ENCODE results near the gene PRDX5.
A peak's percentile ranks its signal among the peaks of the same experiment; 100 is the strongest.

The PRDX5 gene

DNA sequence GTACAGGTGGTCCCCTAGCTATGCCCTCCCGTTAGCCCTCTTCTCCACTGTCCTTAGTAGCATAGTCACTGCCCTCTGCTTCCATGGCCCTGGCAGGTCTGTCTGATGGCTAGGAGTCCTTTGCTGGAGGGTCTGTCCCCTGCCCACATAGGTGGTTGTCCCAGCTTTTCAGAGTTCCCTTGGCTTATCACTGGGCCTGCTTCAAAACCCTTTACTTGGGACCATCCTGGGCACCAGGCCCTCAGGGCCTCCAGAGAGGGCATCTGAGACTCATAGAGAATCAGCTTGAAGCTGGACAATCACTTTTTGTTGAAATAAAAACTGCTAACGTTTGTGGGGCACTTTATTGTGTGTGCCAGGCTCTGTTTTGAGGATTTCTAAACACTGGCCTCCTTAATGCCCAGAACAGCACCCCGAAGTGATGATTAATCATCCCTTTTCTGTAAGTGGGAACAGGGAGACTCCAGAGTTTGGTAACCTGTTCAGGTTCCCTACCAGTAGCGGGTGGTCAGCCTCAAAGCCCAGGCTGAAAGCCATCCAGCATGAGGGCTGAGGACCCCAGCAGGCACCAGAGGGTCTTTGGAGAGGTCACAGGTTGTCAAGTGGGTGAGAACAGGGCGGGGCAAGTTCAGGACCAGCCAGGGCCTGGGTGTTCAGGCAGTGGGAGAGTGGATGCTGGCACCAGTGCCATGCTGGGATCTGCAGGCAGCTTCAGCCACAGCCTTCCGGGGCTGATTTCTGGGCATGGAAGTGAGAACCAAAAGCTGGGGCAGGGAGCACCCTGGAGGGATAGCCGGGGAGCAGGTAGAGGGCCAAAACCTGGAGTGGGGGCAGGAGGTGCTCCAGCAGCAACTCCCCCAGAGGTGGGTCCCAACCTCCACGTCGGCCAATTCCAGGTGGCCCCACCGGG lies 27.3 kb upstream of the PRDX5 start:
- DNase-seq, result no peak

DNA sequence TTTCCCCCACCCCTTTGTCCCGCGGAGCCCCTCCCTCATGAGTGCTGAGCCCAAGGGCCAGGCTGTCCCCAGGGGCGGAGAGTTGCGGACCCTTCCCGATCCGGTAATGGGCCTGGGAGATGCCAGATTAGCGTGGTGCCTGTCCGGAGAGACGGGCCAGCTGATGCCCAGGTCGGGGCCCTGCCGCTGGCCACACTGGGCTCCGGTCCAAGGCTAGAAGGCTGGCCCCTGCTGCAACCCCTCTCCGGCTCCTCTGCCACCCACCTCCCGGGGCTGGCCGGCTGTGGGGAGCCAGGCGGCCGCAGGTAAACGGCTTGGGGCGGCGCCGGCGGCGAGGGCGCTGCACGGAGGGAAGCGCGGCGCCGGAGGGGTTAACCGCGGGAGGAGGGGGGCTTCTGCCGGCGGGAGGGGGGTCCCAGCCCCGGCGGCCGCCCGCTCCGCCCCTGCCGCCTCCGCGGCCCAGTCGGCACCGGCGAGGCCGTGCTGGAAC lies 26.6 kb upstream of the PRDX5 start, which contains the start of gene KCNK4:
Gene KCNK4, plus strand, starts transcription at position 41 of the 490 bp plus-strand sequence. CDS start 1,717 bp downstream, outside the sequence.
- no peak for DNase-seq

GRCh38 chr11:64291752-64292459 lies 26.0 kb upstream of the PRDX5 start:
- DNase-seq, result no peak

- no peak for DNase-seq
These were observed 25.3 kb upstream of the PRDX5 start for GRCh38 chr11:64292460-64293254.

DNA sequence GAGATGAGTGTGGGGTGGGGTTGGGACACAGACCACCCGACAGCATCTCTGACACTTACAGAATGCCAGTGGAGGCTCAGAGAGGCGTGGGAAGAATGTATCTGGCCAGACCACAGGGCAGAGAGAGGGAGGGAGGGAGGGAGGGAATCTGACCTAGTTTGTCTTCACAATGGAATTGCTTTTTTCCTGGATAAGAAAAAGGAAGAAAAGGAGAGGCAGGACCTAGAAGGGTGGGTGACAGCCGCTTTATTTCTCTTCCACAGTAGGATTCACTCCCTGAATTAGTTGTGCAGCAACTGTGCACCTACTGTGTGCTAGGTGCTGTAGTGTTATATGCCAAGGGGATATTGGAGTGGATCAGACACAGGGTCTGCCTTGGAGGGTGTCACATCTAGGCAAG lies 23.1 kb upstream of the PRDX5 start:
- DNase-seq, result no peak

- no peak for DNase-seq
These were observed 22.2 kb upstream of the PRDX5 start for GRCh38 chr11:64295760-64296159.

- DNase-seq, result no peak
These were observed 21.7 kb upstream of the PRDX5 start for GRCh38 chr11:64296236-64296635.

DNA sequence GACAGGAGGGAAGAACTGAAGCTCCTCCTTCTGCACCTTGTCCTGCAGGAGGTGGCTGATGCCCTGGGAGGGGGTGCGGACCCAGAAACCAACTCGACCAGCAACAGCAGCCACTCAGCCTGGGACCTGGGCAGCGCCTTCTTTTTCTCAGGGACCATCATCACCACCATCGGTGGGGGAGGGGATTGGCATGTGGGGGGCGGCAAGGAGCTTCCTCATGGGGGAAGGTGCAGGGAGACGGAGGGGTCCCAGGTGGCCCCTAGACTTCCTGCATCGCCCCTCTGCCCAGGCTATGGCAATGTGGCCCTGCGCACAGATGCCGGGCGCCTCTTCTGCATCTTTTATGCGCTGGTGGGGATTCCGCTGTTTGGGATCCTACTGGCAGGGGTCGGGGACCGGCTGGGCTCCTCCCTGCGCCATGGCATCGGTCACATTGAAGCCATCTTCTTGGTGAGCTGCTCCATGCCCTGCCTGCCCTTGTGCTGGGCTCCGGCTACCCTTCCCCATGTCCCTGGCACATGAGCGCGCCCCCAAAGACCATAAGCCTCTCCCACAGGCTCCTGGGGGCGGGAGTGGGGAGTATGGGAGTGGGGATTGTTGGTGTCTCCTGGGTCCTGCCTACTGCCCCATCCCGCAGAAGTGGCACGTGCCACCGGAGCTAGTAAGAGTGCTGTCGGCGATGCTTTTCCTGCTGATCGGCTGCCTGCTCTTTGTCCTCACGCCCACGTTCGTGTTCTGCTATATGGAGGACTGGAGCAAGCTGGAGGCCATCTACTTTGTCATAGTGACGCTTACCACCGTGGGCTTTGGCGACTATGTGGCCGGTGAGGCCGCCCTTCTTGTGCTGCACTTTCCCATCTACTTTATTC lies 20.9 kb upstream of the PRDX5 start:
- DNase-seq, result no peak

DNA sequence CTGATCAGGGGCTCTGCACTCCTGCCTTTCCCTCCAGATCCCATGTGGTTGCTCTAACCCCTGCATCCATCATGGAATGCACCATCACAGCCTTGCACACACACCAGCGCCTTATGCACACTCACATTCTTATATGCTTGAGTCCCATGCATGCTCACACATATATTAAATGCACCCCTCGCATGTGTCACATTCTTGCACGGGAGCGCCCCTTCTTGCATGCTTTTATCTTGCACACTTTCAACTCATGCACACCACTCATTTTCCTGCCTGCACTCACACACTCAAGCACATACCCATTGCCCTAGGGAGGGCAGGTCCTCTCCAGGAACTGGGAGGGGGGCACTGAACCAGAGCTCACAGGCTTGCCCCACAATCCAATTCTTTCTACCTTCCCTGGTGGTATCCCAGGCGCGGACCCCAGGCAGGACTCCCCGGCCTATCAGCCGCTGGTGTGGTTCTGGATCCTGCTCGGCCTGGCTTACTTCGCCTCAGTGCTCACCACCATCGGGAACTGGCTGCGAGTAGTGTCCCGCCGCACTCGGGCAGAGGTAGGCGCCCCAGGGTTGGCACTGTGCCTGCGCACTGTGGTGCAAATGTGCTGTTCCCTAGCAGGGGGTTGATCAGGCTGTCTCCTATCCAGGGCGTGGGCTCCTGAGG lies 20.1 kb upstream of the PRDX5 start:
- no peak for DNase-seq

- no peak for DNase-seq
These were observed 18.7 kb upstream of the PRDX5 start for GRCh38 chr11:64298966-64299846.

GRCh38 chr11:64299847-64300648 lies 17.9 kb upstream of the PRDX5 start, which contains the start of gene CATSPERZ:
CATSPERZ (plus strand) TSS chr11:64300358; CDS start chr11:64300411, 53 bp downstream.
- no peak for DNase-seq

GRCh38 chr11:64303109-64304031 lies 14.6 kb upstream of the PRDX5 start:
- no peak for DNase-seq

- no peak for DNase-seq
These were observed 13.9 kb upstream of the PRDX5 start for GRCh38 chr11:64304032-64304315.

DNA sequence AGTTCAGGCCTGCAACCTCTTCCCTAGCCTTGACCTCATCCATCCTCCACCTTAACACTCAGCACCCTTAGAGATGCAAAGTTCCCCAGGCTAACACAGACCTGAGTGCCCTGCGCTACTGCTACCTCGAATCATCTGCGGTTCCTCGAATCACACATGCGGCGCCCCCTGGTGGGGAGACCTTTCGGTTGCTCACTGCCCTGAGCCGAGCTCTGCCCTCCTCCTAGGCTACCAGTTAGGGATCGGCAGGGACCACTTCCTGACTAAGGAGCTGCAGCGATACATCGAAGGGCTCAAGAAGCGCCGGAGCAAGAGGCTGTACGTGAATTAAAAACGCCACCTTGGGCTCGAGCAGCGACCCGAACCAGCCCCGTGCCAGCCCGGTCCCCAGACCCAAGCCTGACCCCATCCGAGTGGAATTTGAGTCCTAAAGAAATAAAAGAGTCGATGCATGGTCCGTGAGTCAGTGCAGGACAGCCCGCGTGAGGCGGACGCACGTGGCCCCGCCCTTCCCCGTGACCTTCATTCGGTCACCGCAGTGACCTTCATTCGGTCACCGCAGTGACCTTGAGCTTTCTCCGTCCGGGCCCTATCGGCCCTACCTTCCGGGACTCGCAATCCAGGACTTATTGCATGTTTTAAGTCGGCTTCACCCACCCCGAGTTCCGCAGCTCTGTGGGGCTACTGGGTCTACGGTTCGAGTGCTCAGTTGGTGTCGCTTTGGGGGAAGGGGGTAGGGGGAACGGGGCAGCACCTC lies 13.4 kb upstream of the PRDX5 start:
- peak; percentile 98 to 99 for DNase-seq

GRCh38 chr11:64305075-64305690 lies 12.7 kb upstream of the PRDX5 start, which contains the start of gene ESRRA:
ESRRA (plus strand) TSS chr11:64305524; CDS start chr11:64307180, 1,656 bp downstream.
- peak; percentile 100 for DNase-seq

DNA sequence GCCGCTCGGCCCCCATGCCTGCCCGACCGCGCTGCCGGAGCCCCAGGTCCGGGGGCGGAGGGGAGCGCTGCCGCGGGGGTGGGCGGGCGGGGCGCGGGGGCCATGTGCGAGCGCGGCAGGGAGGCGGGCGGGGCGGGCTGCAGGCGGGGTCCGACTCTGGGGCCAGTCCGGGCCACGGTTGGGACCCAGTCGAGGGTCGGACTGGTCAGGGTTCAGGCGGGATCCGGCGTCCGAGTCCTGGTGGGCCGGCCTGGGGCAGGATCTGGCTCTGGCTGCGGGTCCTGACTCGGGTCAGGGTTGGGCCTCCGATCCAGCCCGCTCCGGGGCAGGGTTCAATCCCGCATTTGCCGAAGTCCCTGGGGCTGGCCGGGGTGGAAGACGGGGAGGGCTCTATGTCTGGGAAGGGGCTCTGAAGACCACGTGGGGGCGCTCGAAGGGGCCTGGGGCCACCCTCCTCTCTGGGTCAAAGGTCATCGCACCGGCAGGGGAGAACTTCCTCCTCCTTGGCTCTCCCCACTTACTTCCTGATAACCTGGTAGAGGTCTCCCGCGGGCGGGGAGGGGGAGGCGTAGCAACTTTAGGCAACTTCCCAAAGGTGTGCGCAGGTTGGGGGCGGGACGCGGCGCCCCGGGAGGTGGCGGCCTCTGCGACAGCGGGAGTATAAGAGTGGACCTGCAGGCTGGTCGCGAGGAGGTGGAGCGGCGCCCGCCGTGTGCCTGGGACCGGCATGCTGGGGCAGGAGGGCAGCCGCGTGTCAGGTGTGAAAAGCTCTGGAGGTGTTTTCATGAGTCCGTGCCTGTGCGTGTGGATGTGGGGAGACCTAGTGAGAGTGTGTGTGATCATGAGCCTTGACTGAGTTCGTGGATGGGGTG lies 12.0 kb upstream of the PRDX5 start:
- peak; percentile 77 to 84 for DNase-seq

Measured in activated CD4-positive, alpha-beta T cell treated with anti-CD3 and anti-CD28 coated beads, Interleukin-2, amount 50 U/mL, for 48 hours (primary cell).